HepG2 (cell line): ENCODE data around the gene CARD9. TPM values are rescaled to one million over a fixed set of nuclear protein-coding genes. Genes with fewer than 3 reads are reported as not detected.
A peak's percentile ranks its signal among the peaks of the same experiment; 100 is the strongest.

Experiments
- ATAC-seq: fragments of 200-7000 bp; cut with Tn5 transposase; 3 replicates; pipeline ENCODE4 v1.9.1; 2020; ENCODE audit warnings: mild to moderate bottlenecking, moderate library complexity
- BruUV-seq: library from RNA; stranded (reverse); fragments of 400-500 nt; replicated peaks from 2 replicates; lab custom pipeline; 2021; lab: Mats Ljungman, UMichigan
- CTCF ChIA-PET: fragments of 300-600 bp; formaldehyde crosslinking; extraction: SDS; loops from one replicate; lab custom pipeline; 2021; ENCODE audit warnings: low total read pairs, inconsistent platforms, low intra/inter-chr PET ratio; lab: Yijun Ruan, JAX
- POLR2A ChIA-PET: fragments of 350-600 bp; sonication (Branson Sonifier 250); formaldehyde crosslinking; loops from one replicate; lab custom pipeline; 2020; ENCODE audit warnings: antibody characterized with exemption, inconsistent platforms; lab: Yijun Ruan, JAX
- DNase-seq: peaks from one replicate; pipeline ENCODE4 v3.0.0-alpha.2; 2015; ENCODE audit warnings: low spot score
- FAIRE-seq: peaks from 3 replicates; lab custom pipeline; 2011; peaks lifted over from hg19 to GRCh38; lab: Jason Lieb, UNC
- H2AFZ ChIP-seq: one replicate; pipeline ENCODE4 v1.6.1; 2011; ENCODE audit warnings: low read length, inconsistent platforms
- H3K27ac ChIP-seq: fragments of 300-600 bp; 3 replicates; pipeline ENCODE4 v1.8.0; 2011; ENCODE audit warnings: mixed run types, mild to moderate bottlenecking, mixed read lengths, low read length, inconsistent platforms; ENCODE audit not compliant: insufficient read depth; ENCODE audit errors: extremely low read length
- H3K27me3 ChIP-seq, 2 experiments: fragments of 200-600 bp in 1 of 2; 2 replicates in 1 of 2; 3 replicates in 1 of 2; pipeline versions ENCODE4 v1.6.0 to v1.8.0; 2011; ENCODE audit warnings: low read length in 2 of 2, mild to moderate bottlenecking in 2 of 2, moderate library complexity in 2 of 2, inconsistent platforms in 1 of 2; ENCODE audit not compliant: insufficient read depth in 2 of 2, control insufficient read depth in 1 of 2
- H3K36me3 ChIP-seq, 2 experiments: fragments of 200-600 bp in 1 of 2; replicated peaks in 1 of 2; 2 replicates in 1 of 2; 3 replicates in 1 of 2; pipeline versions ENCODE4 v1.5.1 to v1.8.0; 2011; ENCODE audit warnings: low read length in 2 of 2, inconsistent platforms in 1 of 2; ENCODE audit not compliant: insufficient read depth in 2 of 2, control insufficient read depth in 1 of 2
- H3K4me1 ChIP-seq: 2 replicates; pipeline ENCODE4 v1.5.1; 2012; ENCODE audit warnings: low read length, inconsistent platforms; ENCODE audit not compliant: insufficient read depth
- H3K4me2 ChIP-seq: 2 replicates; pipeline ENCODE4 v1.6.0; 2011; ENCODE audit warnings: low read depth, low read length, inconsistent platforms
- H3K4me3 ChIP-seq, 3 experiments: fragments of 200-600 bp in 1 of 3; sonication (generic), shearing (Covaris generic) in 1 of 3; replicated peaks in 1 of 3; 2 replicates each; pipeline ENCODE4 v1.5.1; 2011 to 2016; ENCODE audit warnings: low read length in 3 of 3, inconsistent platforms in 2 of 3, low read depth in 2 of 3, mild to moderate bottlenecking in 2 of 3, control low read depth in 1 of 3, mixed read lengths in 1 of 3; ENCODE audit not compliant: insufficient read depth in 1 of 3
- H3K79me2 ChIP-seq: one replicate; pipeline ENCODE4 v1.6.1; 2011; ENCODE audit warnings: low read length, inconsistent platforms; ENCODE audit not compliant: insufficient read depth
- H3K9ac ChIP-seq: 2 replicates; pipeline ENCODE4 v1.6.0; 2011; ENCODE audit warnings: mild to moderate bottlenecking, low read depth, low read length, inconsistent platforms; ENCODE audit not compliant: insufficient read depth
- H3K9me3 ChIP-seq: 2 replicates; pipeline ENCODE4 v1.5.1; 2012; ENCODE audit warnings: mild to moderate bottlenecking, low read length
- H4K20me1 ChIP-seq: 2 replicates; pipeline ENCODE4 v1.6.0; 2011; ENCODE audit warnings: inconsistent platforms, mild to moderate bottlenecking, low read length, moderate library complexity; ENCODE audit not compliant: insufficient read depth
- AGO2 ChIP-seq: fragments of 200-400 bp; formaldehyde crosslinking; optimal IDR thresholded peaks from 2 replicates; pipeline ENCODE3; 2017; ENCODE audit warnings: mild to moderate bottlenecking, low read depth, low read length, moderate library complexity
- ATF7-NPFF ChIP-seq: sonication (generic); formaldehyde crosslinking; IDR thresholded peaks from 2 replicates; pipeline ENCODE4 v1.8.1; 2023; ENCODE audit warnings: mild to moderate bottlenecking, low read depth, missing genetic modification reagents, moderate library complexity
- CBFB ChIP-seq: sonication (generic); formaldehyde crosslinking; IDR thresholded peaks from 2 replicates; pipeline ENCODE4 v1.4.0; 2020; ENCODE audit warnings: missing genetic modification reagents
- E2F5 ChIP-seq: sonication (generic); formaldehyde crosslinking; conservative IDR thresholded peaks from 2 replicates; pipeline ENCODE4 v1.4.0; 2020; ENCODE audit warnings: missing genetic modification reagents
- IKZF4 ChIP-seq: sonication (generic); formaldehyde crosslinking; IDR thresholded peaks from 2 replicates; pipeline ENCODE4 v1.5.1; 2020; ENCODE audit warnings: borderline replicate concordance, mild to moderate bottlenecking, low read depth, missing genetic modification reagents; ENCODE audit errors: not compliant biosample characterization
- JUNB ChIP-seq: sonication (generic); formaldehyde crosslinking; IDR thresholded peaks from 2 replicates; pipeline ENCODE4 v1.8.0; 2022; ENCODE audit warnings: missing genetic modification reagents, mild to moderate bottlenecking, borderline replicate concordance
- KLF9 ChIP-seq: IDR thresholded peaks from 2 replicates; pipeline ENCODE4 v1.6.1; 2016; ENCODE audit warnings: low read depth
- PHF21A ChIP-seq: sonication (generic); formaldehyde crosslinking; IDR thresholded peaks from 2 replicates; pipeline ENCODE4 v1.5.0; 2020; ENCODE audit warnings: mild to moderate bottlenecking, missing genetic modification reagents
- RAD21 ChIP-seq: fragments of 450-650 bp; formaldehyde crosslinking; IDR thresholded peaks from 2 replicates; pipeline ENCODE4 v1.5.0; 2020; ENCODE audit warnings: mild to moderate bottlenecking
- RXRA ChIP-seq: sonication (generic); formaldehyde crosslinking; IDR thresholded peaks from 2 replicates; pipeline ENCODE4 v1.5.1; 2020; ENCODE audit warnings: missing genetic modification reagents
- SMARCE1 ChIP-seq: fragments of 450-650 bp; IDR thresholded peaks from 2 replicates; pipeline ENCODE4 v1.6.1; 2017; ENCODE audit warnings: borderline replicate concordance
- YY1 ChIP-seq: IDR thresholded peaks from 2 replicates; pipeline ENCODE4 v1.6.1; 2011; ENCODE audit warnings: low read length, low read depth, moderate library complexity, mild to moderate bottlenecking; ENCODE audit not compliant: insufficient read depth, insufficient replicate concordance
- ZBTB42 ChIP-seq: sonication (generic); formaldehyde crosslinking; IDR thresholded peaks from 2 replicates; pipeline ENCODE4 v1.5.0; 2020; ENCODE audit warnings: mild to moderate bottlenecking, missing genetic modification reagents
- ZNF256 ChIP-seq: sonication (generic); formaldehyde crosslinking; conservative IDR thresholded peaks from 2 replicates; pipeline ENCODE4 v1.4.0; 2020; ENCODE audit warnings: missing genetic modification reagents
- ZNF34 ChIP-seq: sonication (generic); formaldehyde crosslinking; IDR thresholded peaks from 2 replicates; pipeline ENCODE4 v1.4.0; 2020; ENCODE audit warnings: mild to moderate bottlenecking, missing genetic modification reagents, borderline replicate concordance
- ZNF572 ChIP-seq: sonication (generic); formaldehyde crosslinking; IDR thresholded peaks from 2 replicates; pipeline ENCODE4 v1.5.1; 2020; ENCODE audit warnings: mild to moderate bottlenecking, missing genetic modification reagents
- ZNF629 ChIP-seq: sonication (generic); formaldehyde crosslinking; conservative IDR thresholded peaks from 2 replicates; pipeline ENCODE4 v1.5.0; 2020; ENCODE audit warnings: missing genetic modification reagents
- ZNF724P ChIP-seq: sonication (generic); formaldehyde crosslinking; IDR thresholded peaks from 2 replicates; pipeline ENCODE4 v1.8.0; 2022; ENCODE audit warnings: missing genetic modification reagents, borderline replicate concordance
- ZSCAN29 ChIP-seq: sonication (generic); formaldehyde crosslinking; conservative IDR thresholded peaks from 2 replicates; pipeline ENCODE4 v1.4.0; 2020; ENCODE audit warnings: mild to moderate bottlenecking, missing genetic modification reagents
- ZSCAN30 ChIP-seq: sonication (generic); formaldehyde crosslinking; IDR thresholded peaks from 2 replicates; pipeline ENCODE4 v1.5.0; 2020; ENCODE audit warnings: mild to moderate bottlenecking, missing genetic modification reagents
- WGBS: methylation state at CpG from one replicate; pipeline ENCODE4 v1.1.6; 2017; ENCODE audit warnings: low lambda C conversion rate; 5-methylcytosine and 5-hydroxymethylcytosine counted together
- in situ Hi-C: cut with HindIII; loops from 2 replicates; pipeline ENCODE4 v1.10.0; 2017; ENCODE audit warnings: low pct_unique_long_range_greater_than_20kb; ENCODE audit not compliant: extremely low pct_ligation_motif_present
- intact Hi-C: fragments of 100-400 bp; cut with micrococcal nuclease; formaldehyde crosslinking; loops from one replicate; pipeline ENCODE4 v1.10.0; 2022; ENCODE audit not compliant: unreplicated experiment
- polyA plus RNA-seq, 8 experiments: library from polyadenylated mRNA; depleted of rRNA in 3 of 8; stranded (reverse) in 7 of 8; unstranded in 1 of 8; fragments of >200 nt; fragmentation: Illumina TruSeq in 4 of 8; extraction: Trizol in 4 of 8; gene quantifications; 2 replicates each; pipeline versions ENCODE4 v1.2.1 to v1.2.3, GENCODE V29; 2011 to 2016; ENCODE audit warnings: low read depth in 4 of 8, missing spikeins in 1 of 8, mixed read lengths in 1 of 8; ENCODE audit not compliant: insufficient read depth in 1 of 8
- total RNA-seq, 5 experiments: library from RNA; depleted of rRNA; stranded (reverse); fragments of >200 nt; fragmentation: Illumina TruSeq; extraction: Trizol; gene quantifications; 2 replicates each; pipeline ENCODE4 v1.2.3, GENCODE V29; 2016; ENCODE audit warnings: low read depth in 1 of 5

The CARD9 gene
- total and polyA plus RNA-seq, 2 of the 13 experiments (the other 11 are each of a cell fraction or from before 2014, with no cell fraction given), result 3.3 to 7.4 TPM

GRCh38 chr9:136364942-136365774 is 8.3 kb downstream of the CARD9 start (continued):
- no peak for TF ChIP-seq RAD21 (CRISPR knock-in tag)

- H3K4me3 ChIP-seq, result peak overlapping the region in 1 of 3 experiments; percentile 89; a peak in 2 of 6 replicates
- FAIRE-seq, result no peak
- BruUV-seq, result no TSS peak
- H3K36me3 ChIP-seq, result no peaks in the 10 kb centered on the region
- in situ Hi-C loops (no loop called here), intact Hi-C loops (loop anchor here (2.0 kb wide), 1 partner anchor 19 kb away; no protein-coding TSS in a partner anchor)
- no peaks in the 10 kb centered on the region for H3K79me2 ChIP-seq
- H3K27ac ChIP-seq, result no peak overlapping the region
- DNase-seq, result no peak
- H3K9ac ChIP-seq, result peak overlapping the region; percentile 34
- POLR2A ChIA-PET, result interaction anchor here (0.7 to 2.8 kb wide), 10 partner anchors 9 to 280 kb away, joined by 3 to 73 read pairs (median 6); partner anchors contain the start of genes CARD9, ENTR1 and PMPCA
- no peaks in the 10 kb centered on the region for H3K27me3 ChIP-seq
- no peak overlapping the region for H2AFZ ChIP-seq
- no peak for ATAC-seq
- 78% methylated on average over 39 of the region's 54 CpGs for WGBS
- no peaks in the 10 kb centered on the region for H3K9me3 ChIP-seq
- H4K20me1 ChIP-seq, result no peaks in the 10 kb centered on the region
- CTCF ChIA-PET, result interaction anchor here (0.8 to 2.1 kb wide), 4 partner anchors 9 to 52 kb away, joined by 4 to 13 read pairs (median 7); partner anchors contain the start of gene CARD9
- peak overlapping the region; percentile 50 for H3K4me2 ChIP-seq
- peaks cover 25% of the 10 kb centered on the region for H3K4me1 ChIP-seq
- TF ChIP-seq SMARCE1 (no peak), AGO2 (peak; percentile 94), ATF7-NPFF (CRISPR knock-in tag) (peak; percentile 60), ZNF724P (CRISPR knock-in tag) (peak; percentile 59; the same call in 1 of the 2 replicates), JUNB (CRISPR knock-in tag) (no peak), PHF21A (CRISPR knock-in tag) (peak; percentile 6; the same call in 1 of the 2 replicates), ZNF34 (0 out of 2 replicates have a peak, but pooled peaks have one; percentile 31), ZSCAN29 (CRISPR knock-in tag) (0 out of 2 replicates have a peak, but pooled peaks have one; percentile 4), ZSCAN30 (CRISPR knock-in tag) (no peak), RXRA (CRISPR knock-in tag) (peak; percentile 44), ZNF629 (no peak), IKZF4 (CRISPR knock-in tag) (no peak), E2F5 (no peak), ZBTB42 (no peak; the same call in 1 of the 2 replicates), ZNF256 (CRISPR knock-in tag) (no peak), ZNF572 (0 out of 2 replicates have a peak, but pooled peaks have one; percentile 43), KLF9 (CRISPR knock-in tag) (no peak), YY1 (no peak), CBFB (no peak)
Measured at GRCh38 chr9:136363949-136364748, 9.3 kb downstream of the CARD9 start.
